ENCODE measurements around the gene MOB1B.

DNA sequence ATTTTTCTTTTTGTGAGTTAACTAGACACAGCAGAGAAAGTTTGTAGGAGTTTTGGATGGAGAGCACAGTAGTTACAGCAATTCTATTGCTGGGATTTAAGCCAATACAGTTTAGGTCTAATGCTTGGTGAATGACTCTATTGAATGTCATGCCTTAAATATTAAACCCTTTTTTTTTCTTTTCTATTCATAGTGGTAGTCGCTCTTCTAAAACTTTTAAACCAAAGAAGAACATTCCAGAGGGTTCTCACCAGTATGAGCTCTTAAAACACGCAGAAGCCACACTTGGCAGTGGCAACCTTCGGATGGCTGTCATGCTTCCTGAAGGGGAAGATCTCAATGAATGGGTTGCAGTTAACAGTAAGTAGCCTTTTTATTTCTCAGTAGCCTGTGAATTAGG, 56.5 kb downstream of the MOB1B start:
- TF ChIP-seq, protein P1, sequence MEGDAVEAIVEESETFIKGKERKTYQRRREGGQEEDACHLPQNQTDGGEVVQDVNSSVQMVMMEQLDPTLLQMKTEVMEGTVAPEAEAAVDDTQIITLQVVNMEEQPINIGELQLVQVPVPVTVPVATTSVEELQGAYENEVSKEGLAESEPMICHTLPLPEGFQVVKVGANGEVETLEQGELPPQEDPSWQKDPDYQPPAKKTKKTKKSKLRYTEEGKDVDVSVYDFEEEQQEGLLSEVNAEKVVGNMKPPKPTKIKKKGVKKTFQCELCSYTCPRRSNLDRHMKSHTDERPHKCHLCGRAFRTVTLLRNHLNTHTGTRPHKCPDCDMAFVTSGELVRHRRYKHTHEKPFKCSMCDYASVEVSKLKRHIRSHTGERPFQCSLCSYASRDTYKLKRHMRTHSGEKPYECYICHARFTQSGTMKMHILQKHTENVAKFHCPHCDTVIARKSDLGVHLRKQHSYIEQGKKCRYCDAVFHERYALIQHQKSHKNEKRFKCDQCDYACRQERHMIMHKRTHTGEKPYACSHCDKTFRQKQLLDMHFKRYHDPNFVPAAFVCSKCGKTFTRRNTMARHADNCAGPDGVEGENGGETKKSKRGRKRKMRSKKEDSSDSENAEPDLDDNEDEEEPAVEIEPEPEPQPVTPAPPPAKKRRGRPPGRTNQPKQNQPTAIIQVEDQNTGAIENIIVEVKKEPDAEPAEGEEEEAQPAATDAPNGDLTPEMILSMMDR (conservative IDR thresholded peaks at IDR 0.05 in 1 of 2, IDR thresholded peaks at IDR 0.05 in 1 of 2; ENCODE audit: extremely low read depth in 1 of 2, insufficient read depth in 1 of 2, low read depth in 1 of 2, low read length in 2 of 2) = no peak
- no peak for TF ChIP-seq EZH2 (IDR thresholded peaks at IDR 0.05; ENCODE audit: borderline replicate concordance, low read length)
